Fibroblast of upper back skin (primary cell): ENCODE results near the gene CDH22.

Source experiments
- DNase-seq: peaks from one replicate; pipeline ENCODE4 v3.0.0-alpha.2; 2013

Gene CDH22

DNA sequence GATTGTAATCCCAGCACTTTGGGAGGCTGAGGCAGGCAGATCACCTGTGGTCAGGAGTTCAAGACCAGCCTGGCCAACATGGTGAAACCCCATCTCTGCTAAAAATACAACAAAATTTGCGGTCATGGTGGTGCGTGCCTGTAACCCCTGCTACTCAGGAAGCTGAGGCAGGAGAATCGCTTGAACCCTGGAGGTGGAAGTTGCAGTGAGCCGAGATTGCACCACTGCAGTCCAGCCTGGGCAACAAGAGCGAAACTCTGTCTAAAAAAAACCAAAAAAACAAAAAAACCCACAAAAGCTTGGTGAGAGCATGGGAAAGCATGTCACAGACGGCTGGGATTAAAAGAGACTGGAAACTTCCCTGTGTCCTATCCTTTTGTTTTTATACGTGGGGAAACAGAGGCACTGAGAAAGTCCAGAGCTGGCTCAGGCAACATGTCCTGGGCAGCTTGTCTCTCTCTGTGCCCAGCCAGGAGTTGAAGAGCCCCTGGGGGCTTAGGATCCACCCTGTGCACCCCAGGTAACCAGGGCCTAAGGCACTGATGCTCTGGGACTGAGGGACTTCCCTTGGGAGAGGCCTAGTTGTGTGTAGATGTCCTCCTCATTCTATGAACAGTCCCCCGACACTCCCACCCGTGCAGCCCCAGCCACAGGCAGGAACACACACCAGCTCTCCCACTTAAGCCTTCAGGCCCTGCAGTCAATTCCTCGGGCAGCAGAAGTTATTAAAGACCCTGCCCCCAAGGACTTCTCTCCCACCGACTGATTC, 174.2 kb downstream of the CDH22 start:
- no peak for DNase-seq

DNA sequence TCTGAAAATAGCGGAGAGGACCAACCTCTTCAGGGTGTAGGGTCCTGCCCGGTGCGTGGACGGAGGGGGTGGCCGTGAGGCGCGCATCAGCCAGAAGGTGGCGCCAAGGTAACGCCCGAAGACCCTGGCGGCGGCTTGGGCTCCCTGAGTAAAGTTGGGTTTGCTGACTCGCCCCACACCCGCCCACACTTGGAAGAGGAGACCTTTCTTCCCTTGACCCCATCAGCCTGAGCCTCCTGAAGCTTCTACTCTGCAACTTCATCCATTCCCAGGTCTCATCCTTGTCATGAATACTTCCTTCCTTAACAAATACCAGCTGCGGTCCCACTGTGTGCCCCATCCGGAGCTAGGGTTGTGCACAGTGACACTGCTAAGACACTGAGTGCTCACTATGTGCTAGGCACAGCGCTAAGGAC, 175.6 kb downstream of the CDH22 start:
- peak; percentile 36 for DNase-seq

GRCh38 chr20:46131396-46131795, 176.9 kb downstream of the CDH22 start:
- DNase-seq = peak; percentile 48

GRCh38 chr20:46130534-46130933, 177.8 kb downstream of the CDH22 start:
- DNase-seq = no peak

GRCh38 chr20:46129955-46130481, 178.3 kb downstream of the CDH22 start:
- DNase-seq = no peak

DNA sequence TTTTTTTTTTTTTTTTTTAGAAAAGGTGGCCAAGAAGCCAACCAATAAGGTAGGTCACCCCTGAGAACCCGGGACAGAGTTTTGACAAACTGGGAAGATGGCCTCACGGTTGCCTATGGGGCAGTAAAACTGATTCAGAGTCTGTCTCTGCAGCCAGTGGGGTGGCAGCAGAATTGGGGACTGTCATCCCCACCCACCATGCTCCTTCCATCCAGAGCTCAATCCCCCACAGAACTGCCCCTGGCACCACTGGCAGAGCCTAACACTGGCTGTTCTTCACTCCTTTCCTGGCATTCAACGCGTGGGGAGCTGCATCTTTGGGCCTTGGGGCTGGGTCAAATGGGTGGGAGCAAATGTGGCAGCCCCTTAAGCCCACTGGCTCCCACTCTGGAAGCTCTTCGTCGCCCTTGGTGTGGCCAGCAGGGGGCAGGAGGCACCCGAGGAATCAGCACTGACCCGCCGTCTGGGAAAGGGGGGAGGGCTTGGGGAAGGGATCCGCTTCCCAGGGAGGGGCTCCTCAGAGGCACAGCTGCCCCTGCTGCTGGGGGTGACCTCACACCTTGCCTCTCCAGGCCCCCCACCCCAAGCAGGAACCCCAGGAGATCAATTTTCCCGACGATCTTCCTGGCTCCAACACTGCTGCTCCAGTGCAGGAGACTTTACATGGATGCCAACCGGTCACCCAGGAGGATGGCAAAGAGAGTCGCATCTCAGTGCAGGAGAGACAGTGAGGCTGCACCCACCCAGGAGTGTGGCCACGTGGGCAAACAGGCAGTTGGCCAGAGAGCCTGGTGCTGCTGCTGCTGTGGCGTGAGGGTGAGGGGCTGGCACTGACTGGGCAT, 179.8 kb downstream of the CDH22 start:
- DNase-seq = no peak

GRCh38 chr20:46127396-46128010, 180.8 kb downstream of the CDH22 start:
- no peak for DNase-seq

GRCh38 chr20:46126440-46127056, 181.8 kb downstream of the CDH22 start:
- no peak for DNase-seq
